Measurements from ENCODE around the gene PLEK2.
A peak's percentile ranks its signal among the peaks of the same experiment; 100 is the strongest.
"Not testable (repeated sequence)": the region's sequence is repeated elsewhere in the genome, so short reads cannot be mapped to it uniquely, and the experiment has no call there.

PLEK2 gene

DNA sequence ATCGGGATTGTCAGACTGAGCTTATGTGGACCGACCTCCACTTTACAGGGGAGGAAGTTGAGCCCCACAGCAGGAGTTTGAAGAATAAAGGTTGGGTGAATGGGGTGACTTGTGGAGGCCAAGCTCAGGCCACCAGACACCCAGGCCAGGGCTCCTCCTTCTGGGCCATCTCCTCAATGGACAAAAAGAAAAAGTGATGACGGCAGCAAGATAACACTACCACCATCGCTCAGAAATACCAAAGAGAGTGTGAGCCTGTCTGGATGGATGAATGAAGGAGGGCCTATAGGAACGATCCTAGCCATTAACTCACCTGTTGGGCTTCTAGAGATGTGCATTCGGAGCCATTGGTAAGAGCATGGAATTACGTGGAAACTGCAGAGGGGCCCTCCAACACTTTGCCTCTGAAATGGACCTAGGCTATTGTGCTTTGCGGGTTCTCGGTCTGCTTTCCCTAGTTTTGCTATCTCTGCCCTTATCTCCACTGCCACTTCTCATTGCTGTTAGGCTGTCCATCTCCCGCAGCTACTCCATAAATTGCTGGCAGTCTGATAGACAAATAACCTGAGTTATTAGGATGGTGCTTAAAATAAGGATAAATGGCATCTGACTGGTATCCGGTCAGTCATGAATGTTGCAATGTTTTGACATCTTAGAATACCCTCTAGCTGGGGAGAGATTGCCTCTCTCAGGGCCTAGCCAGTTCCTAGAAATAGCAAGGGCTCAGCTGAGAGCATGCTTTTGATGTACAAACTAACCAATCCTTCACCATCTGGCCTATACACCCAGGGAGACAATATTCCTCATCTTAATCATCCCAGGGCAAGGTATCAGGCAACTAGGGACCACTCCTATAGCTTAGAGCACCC, 9.6 kb upstream of the PLEK2 start:
- Mint-ChIP-seq H3K27ac (no peak overlapping the region), H3K4me1 (ENCODE audit: low read depth) (no peaks in the 10 kb centered on the region), H3K4me3 (no peak overlapping the region), H3K36me3 (ENCODE audit: low read depth) (no peaks in the 10 kb centered on the region), H3K9me3 (no peaks in the 10 kb centered on the region), H3K27me3 (ENCODE audit: low read depth) (peaks cover 21% of the 10 kb centered on the region)
- no peak for DNase-seq (ENCODE audit: low spot score)

DNA sequence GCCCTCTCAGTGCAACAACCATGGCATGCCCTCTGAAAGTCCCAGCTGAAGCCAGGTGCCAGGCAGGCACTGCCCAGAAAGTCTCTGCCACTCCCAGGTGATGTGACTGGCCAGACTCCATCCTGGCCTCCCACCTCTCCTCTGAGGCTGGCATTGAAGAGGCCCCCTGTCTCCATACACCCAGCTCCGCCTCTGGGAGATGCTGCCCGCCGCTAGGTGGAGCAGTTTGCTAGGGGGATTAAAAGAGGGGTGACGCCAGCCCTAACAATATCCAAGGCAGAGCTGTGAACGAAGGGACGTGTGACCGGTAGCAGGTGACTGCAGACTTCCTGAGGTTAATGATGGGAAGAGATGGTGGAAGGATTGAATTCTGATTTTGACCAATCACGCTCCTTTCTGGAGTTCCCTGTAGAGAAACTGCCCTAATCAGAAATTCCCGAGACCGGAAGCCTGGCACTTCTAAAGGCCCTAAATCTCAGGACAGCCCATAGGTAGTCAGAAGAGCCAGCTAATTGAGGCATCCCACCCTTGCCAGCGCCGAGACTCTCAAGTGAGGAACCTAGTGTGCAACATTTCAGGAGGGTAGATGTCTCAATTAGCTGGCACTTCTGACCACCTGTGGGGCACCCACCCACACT, 8.3 kb upstream of the PLEK2 start:
- Mint-ChIP-seq H3K27me3 (ENCODE audit: low read depth) (peaks cover 16% of the 10 kb centered on the region), H3K36me3 (ENCODE audit: low read depth) (no peaks in the 10 kb centered on the region), H3K4me1 (ENCODE audit: low read depth) (no peaks in the 10 kb centered on the region), H3K9me3 (no peaks in the 10 kb centered on the region), H3K4me3 (no peak overlapping the region), H3K27ac (no peak overlapping the region)
- DNase-seq (ENCODE audit: low spot score) = peak; percentile 8

DNA sequence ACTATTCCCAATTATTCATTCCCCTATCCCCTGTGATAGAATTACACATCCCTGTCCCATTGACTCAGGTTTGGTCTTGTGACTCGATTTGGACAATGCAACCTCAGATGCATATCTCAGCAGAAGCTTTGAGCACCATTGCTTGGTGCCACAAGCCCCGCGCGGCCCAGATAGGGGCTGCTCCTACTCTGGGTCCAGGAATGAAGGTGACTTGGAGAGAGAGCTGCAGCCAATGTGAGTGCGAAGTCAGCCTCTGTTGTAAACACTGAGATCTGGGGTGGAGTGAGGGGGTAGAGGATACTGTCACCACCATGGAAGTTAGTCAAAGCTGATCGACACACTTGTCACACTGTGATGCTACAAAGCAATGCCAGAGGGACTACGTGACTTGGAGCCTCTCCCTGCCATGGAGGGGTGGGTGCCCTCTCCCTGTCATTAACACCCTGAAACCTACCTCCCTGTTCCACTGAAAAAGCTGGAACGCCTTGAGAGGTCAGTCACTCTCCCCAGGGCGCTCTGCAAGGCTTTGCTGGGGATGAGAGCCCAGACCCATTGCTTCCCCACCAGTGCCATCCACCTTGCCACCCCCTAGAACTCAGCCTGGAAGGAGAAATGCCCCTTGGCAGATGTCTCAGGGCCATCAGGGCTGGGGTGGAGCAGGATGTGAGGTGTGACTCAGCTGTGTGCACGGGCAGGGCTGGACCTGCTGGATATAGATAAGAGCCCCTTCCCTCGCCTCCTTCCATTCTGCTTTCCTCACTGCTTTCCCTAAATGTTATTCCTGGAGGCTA, 6.6 kb upstream of the PLEK2 start:
- DNase-seq (ENCODE audit: low spot score) = no peak
- Mint-ChIP-seq H3K9me3 (no peaks in the 10 kb centered on the region), H3K27me3 (ENCODE audit: low read depth) (peaks cover 10% of the 10 kb centered on the region), H3K27ac (no peak overlapping the region), H3K4me1 (ENCODE audit: low read depth) (no peaks in the 10 kb centered on the region), H3K4me3 (no peak overlapping the region), H3K36me3 (ENCODE audit: low read depth) (no peaks in the 10 kb centered on the region)

DNA sequence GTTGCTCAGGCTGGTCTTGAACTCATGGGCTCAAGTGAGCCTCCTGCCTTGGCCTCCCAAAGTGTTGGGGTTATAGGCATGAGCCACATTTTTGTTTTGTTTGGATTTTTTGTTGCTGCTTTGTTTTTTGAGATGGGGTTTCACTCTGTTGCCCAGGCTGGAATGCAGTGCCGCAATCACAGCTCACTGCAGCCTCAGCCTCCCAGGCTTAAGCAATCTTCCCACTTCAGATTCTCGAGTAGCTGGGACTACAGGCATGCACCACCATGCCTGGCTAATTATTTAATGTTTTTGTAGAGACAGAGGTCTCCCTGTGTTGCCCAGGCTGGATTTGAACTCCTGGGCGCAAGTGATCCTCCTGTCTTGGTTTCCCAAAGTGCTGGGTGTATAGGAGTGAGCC, 5.7 kb upstream of the PLEK2 start:
- H3K4me3 Mint-ChIP-seq = no peak overlapping the region
- H3K36me3 Mint-ChIP-seq (ENCODE audit: low read depth) = no peaks in the 10 kb centered on the region
- H3K27me3 Mint-ChIP-seq (ENCODE audit: low read depth) = peaks cover 5% of the 10 kb centered on the region
- no peak overlapping the region for H3K27ac Mint-ChIP-seq
- no peaks in the 10 kb centered on the region for H3K9me3 Mint-ChIP-seq
- H3K4me1 Mint-ChIP-seq (ENCODE audit: low read depth) = no peaks in the 10 kb centered on the region
- no peak for DNase-seq (ENCODE audit: low spot score)

DNA sequence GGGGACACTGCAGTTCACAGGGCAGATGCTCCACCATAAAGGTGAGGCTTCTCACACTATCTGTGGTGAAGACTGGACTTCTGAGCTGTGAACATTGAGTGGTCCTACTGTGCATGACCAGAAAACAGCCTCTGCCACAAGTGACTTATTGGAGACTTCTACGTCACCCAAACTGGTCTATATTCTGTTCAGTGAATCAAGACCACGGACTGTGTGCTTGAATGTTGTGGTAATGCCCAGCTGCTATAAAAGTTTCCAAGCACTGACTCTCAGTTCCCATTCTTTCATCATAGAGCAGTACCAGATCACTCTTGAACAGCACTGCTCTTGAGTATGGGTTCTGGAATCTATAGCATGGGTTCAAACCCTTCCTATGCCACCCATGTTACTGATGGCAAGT, 4.8 kb upstream of the PLEK2 start:
- DNase-seq (ENCODE audit: low spot score) = no peak
- no peaks in the 10 kb centered on the region for H3K36me3 Mint-ChIP-seq (ENCODE audit: low read depth)
- no peak overlapping the region for H3K27ac Mint-ChIP-seq
- peaks cover 2% of the 10 kb centered on the region for H3K4me1 Mint-ChIP-seq (ENCODE audit: low read depth)
- peaks cover 10% of the 10 kb centered on the region for H3K27me3 Mint-ChIP-seq (ENCODE audit: low read depth)
- no peaks in the 10 kb centered on the region for H3K9me3 Mint-ChIP-seq
- no peak overlapping the region for H3K4me3 Mint-ChIP-seq

DNA sequence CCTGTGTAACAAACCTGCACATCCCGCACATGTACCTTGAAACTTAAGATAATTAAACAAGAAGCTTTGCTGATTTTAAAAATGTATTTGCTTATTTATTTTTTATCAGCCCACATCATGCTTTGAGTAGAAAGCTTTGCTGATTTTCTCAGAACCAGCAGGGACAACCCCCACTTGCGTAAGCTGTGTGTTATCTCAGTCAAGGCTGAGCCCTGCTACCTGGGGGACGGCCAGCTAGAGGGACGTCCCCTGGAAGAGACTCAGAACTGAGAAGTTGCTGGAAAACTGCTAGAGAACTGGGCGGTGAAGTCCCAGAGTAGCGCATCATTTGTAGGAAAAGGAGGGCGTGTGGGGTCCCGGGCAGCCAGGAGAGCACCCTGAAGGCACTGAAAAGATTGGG, 4.1 kb upstream of the PLEK2 start:
- no peak for DNase-seq (ENCODE audit: low spot score)
- no peaks in the 10 kb centered on the region for H3K36me3 Mint-ChIP-seq (ENCODE audit: low read depth)
- H3K9me3 Mint-ChIP-seq = no peaks in the 10 kb centered on the region
- H3K4me3 Mint-ChIP-seq = no peak overlapping the region
- no peak overlapping the region for H3K27ac Mint-ChIP-seq
- peaks cover 17% of the 10 kb centered on the region for H3K27me3 Mint-ChIP-seq (ENCODE audit: low read depth)
- H3K4me1 Mint-ChIP-seq (ENCODE audit: low read depth) = peaks cover 2% of the 10 kb centered on the region

DNA sequence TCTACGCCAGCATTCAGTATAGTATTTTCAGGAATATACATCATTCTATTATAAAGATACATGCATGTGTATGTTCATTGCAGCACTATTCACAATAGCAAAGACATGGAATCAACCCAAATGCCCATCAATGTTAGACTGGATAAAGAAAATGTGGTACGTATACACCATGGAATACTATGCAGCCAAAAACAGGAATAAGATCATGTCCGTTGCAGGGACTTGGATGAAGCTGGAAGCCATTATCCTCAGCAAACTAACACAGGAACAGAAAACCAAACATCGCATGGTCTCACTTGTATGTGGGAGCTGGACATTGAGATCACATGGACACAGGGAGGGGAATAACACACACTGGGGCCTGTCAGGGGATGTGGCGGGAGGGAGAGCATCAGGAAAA, 3.6 kb upstream of the PLEK2 start:
- H3K4me3 Mint-ChIP-seq; H3K9me3 Mint-ChIP-seq; H3K27ac Mint-ChIP-seq; H3K36me3 Mint-ChIP-seq (ENCODE audit: low read depth); DNase-seq (ENCODE audit: low spot score); H3K4me1 Mint-ChIP-seq (ENCODE audit: low read depth): not testable (repeated sequence)
- H3K27me3 Mint-ChIP-seq (ENCODE audit: low read depth) = peaks cover 21% of the 10 kb centered on the region

DNA sequence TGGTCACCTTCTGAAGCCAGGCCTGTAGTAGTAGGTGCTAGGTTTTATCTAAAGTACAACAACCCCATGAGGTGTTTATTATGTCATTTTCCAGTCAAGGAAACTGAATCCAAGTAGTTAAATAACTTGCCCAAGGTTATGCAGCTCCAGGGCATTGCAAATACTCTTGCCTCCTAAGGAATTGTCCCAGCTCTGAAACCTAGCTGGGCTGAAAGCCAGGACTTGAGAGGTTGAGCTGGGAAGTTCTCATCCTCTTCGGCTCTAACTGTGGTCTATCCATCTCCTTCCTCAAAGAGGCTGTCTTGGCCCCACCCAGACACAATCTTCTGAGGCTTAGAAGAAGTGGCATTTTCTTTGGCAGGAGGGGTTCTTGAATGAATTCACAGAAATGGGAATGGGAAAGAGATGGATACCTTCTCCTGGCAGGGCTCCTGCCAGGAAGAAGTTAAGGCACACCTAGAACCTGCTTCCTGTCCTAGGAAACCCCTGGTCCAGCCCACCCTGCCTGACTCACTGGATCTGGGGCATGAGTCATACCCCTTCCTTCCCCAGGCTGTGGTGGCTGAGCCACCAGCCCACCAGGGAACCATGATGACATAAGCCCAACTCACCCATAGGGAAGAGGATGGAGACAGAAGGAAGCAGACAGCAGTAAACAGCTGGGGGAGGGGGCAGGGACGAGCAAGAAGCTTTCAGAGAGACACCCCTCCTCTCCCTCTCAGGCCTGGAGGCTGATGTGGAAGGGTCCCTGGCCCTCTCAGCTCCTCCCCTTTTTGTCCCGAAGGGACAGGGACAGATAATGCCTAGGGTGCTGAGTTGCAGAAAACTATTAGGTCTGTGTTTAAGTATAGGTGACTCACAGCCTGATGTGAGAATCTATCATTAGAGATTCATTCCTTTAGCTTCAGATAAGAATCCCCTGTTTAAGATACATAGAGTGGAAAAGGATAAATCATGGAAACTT, 2.1 kb upstream of the PLEK2 start:
- DNase-seq (ENCODE audit: low spot score) = peak; percentile 28
- H3K4me3 Mint-ChIP-seq = no peak overlapping the region
- no peaks in the 10 kb centered on the region for H3K36me3 Mint-ChIP-seq (ENCODE audit: low read depth)
- peaks cover 23% of the 10 kb centered on the region for H3K27me3 Mint-ChIP-seq (ENCODE audit: low read depth)
- peaks cover 2% of the 10 kb centered on the region for H3K4me1 Mint-ChIP-seq (ENCODE audit: low read depth)
- no peaks in the 10 kb centered on the region for H3K9me3 Mint-ChIP-seq
- no peak overlapping the region for H3K27ac Mint-ChIP-seq

DNA sequence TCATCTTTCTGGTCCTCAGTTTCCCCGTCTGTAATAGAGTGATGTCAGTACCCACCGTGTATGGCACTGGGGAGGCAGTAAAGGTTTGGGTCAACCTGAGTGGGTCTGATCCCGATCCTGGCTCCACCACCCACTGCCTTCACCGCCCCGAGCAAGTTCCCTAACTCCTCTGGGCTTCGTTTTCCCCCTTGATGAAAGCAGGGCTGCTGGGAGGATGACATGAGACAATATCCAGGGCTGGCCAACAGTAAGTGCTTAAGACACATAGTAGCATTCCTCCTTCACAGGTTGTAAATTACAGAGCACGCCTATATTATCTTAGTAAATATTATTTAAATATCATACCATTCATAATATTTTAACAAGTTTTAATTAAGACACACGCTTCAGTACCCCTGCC, 595 bp downstream of the PLEK2 start:
- Mint-ChIP-seq H3K27me3 (ENCODE audit: low read depth) (peaks cover 23% of the 10 kb centered on the region), H3K9me3 (no peaks in the 10 kb centered on the region), H3K4me3 (peak overlapping the region; percentile 15), H3K27ac (no peak overlapping the region), H3K4me1 (ENCODE audit: low read depth) (peaks cover 2% of the 10 kb centered on the region), H3K36me3 (ENCODE audit: low read depth) (no peaks in the 10 kb centered on the region)
- no peak for DNase-seq (ENCODE audit: low spot score)

DNA sequence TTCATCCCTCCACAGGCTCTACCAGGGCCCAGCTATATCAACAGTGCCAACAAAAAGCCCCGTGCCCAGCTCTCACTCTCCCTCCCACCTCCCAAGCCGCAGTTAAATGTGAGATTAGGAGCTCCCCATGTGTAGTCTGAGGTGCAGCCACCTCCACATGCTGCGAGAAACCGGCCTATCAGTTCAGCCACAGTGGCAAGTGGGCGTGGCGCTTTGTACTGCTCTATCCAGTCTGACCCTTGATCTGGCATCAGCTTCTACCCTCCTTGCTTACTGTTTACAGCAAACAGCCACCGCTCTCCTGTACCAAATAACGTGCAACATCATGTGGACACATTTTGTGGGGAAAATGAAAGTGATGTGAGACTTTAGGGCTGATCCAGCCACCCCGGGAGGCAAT, 1.7 kb downstream of the PLEK2 start:
- no peak for DNase-seq (ENCODE audit: low spot score)

DNA sequence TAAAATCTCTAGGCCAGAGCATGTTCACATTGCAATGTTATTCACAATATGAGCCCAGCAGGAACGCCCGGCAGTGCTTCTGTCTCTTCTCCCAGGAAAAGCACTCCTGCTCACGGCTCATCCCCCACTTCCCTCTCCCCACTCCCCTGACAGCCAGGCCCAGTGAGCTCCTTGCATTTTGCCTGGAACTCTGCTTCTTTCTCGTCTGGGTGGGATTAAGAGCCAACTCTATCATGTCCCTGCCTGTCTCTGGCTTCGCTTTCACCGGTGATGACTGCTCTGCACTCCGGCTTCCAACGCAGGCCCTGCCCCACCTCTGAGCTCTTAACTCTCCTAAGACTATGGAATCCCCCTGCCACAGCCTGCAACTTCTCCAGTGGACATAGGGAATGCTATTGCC, 2.5 kb downstream of the PLEK2 start:
- no peak overlapping the region for H3K4me3 Mint-ChIP-seq
- no peaks in the 10 kb centered on the region for H3K9me3 Mint-ChIP-seq
- peaks cover 23% of the 10 kb centered on the region for H3K27me3 Mint-ChIP-seq (ENCODE audit: low read depth)
- no peak for DNase-seq (ENCODE audit: low spot score)
- no peaks in the 10 kb centered on the region for H3K36me3 Mint-ChIP-seq (ENCODE audit: low read depth)
- peaks cover 2% of the 10 kb centered on the region for H3K4me1 Mint-ChIP-seq (ENCODE audit: low read depth)
- H3K27ac Mint-ChIP-seq = no peak overlapping the region

More for the DNA sequence above, 1.7 kb downstream of the PLEK2 start:
- Mint-ChIP-seq H3K27ac (no peak overlapping the region), H3K4me3 (no peak overlapping the region), H3K36me3 (ENCODE audit: low read depth) (no peaks in the 10 kb centered on the region), H3K4me1 (ENCODE audit: low read depth) (peaks cover 2% of the 10 kb centered on the region), H3K27me3 (ENCODE audit: low read depth) (peaks cover 23% of the 10 kb centered on the region), H3K9me3 (no peaks in the 10 kb centered on the region)

DNA sequence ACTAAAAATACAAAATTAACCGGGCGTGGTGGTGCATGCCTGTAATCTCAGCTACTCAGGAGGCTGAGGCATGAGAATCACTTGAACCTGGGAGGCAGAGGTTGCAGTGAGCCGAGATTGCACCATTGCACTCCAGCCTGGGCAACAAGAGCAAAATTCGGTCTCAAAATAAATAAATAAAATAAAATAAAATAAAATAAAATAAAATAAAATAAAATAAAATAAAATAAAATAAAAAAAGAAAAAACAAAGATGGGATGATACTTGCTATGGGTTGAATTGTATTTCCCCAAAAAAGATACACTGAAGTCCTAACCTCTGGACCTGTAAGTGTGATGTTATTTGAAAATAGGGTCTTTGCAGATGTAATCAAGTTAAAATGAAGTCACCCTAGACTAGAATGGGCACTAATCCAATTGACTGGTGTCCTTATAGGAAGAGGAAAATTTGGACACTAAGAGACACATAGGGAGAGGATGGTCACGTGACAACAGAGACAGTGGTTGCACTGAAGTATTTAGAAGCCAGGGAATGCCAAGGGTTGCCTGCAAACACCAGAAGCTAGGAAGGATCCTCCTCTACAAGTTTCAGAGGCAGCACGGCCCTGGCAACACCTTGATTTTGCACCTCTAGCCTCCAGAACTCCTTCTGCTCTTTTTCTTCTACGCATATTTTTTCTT, 3.7 kb downstream of the PLEK2 start:
- H3K4me3 Mint-ChIP-seq; H3K4me1 Mint-ChIP-seq (ENCODE audit: low read depth); H3K36me3 Mint-ChIP-seq (ENCODE audit: low read depth); DNase-seq (ENCODE audit: low spot score); H3K27ac Mint-ChIP-seq; H3K9me3 Mint-ChIP-seq: not testable (repeated sequence)
- H3K27me3 Mint-ChIP-seq (ENCODE audit: low read depth) = peaks cover 22% of the 10 kb centered on the region

DNA sequence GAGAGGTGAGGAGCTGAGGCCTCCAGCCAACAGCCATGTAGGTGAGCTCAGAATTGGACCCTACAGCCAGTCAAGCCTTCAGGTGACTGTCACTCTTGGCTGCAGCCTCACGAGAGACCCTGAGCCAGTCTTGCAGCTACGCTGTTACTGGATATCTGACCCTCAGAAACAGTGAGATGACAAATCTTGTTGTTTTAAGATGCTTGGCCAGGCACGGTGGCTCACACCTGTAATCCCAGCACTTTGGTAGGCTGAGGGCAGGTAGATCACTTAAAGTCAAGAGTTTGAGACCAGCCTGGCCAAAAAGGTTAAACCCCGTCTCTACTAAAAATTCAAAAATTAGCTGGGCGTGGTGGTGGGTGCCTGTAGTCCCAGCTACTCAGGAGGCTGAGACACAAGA, 6.2 kb downstream of the PLEK2 start:
- no peak for DNase-seq (ENCODE audit: low spot score)
- Mint-ChIP-seq H3K4me1 (ENCODE audit: low read depth) (no peaks in the 10 kb centered on the region), H3K27ac (no peak overlapping the region), H3K9me3 (no peaks in the 10 kb centered on the region), H3K27me3 (ENCODE audit: low read depth) (peaks cover 7% of the 10 kb centered on the region), H3K4me3 (no peak overlapping the region), H3K36me3 (ENCODE audit: low read depth) (no peaks in the 10 kb centered on the region)

Data from T-helper 2 cell treated with Interferon-gamma antibody and Interleukin-4, amounts not matched to agents 5 μg/mL and 100 μg/mL, for 36 hours (primary cell).